HG03571 (cell line): Measurements from ENCODE around the gene SYT14.
"Not testable (repeated sequence)": the region's sequence is repeated elsewhere in the genome, so short reads cannot be mapped to it uniquely, and the experiment has no call there.

ENCODE experiments used
- ATAC-seq: cut with Tn5 transposase; IDR thresholded peaks from one replicate; pipeline ENCODE4 v1.9.1; 2021; ENCODE audit not compliant: unreplicated experiment

Gene SYT14

DNA sequence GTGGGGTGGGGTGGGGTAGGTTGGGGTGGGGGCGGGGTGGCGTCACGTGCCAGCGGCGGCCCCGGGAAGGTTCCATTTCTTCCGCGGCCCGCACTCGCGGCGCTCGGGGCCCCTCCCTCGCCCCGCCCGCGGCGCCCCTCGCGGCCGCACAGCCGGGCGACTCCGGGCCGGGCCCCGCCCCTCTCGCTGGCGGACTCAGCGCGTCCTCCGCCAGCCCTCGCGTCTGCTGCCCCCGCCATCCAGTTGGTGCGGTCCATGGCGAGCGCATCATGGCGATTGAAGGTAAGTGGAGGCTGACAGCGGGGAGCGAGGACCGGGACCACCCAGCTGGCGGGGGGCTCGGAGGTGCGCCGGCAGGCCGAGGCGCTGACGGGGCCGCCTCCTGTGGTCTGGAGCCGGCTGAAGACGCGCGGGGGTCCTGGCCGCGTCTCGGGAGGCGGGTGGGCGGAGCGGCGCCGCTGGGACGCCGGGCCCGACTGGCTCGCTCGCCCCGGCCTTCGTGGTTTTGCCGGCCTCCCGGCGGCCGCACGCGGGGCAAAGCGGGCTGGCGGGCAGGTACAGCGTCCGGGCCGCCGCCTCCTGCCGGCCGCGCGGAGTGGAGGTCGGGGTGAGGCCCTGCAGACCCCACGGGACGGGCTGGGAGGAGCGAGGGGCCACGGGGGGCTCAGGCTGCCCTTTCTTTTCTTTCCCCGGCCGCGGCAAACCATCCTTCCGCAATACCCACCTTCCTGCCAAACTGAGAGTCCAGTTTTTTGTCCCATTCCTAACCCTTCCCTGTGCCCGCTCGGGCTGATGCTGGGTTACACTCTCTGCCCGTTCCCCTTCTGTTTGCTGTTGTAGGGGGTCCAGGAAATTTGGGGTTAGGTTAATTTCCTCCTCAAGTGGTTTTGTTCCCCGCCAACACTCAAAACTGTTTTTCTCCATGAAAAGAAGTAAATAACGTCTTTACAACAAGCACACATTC, at the start of gene SYT14:
SYT14 (plus strand) TSS at position 222 of the 964 bp plus-strand sequence; CDS start at position 270, 48 bp downstream.
- no peak for ATAC-seq

DNA sequence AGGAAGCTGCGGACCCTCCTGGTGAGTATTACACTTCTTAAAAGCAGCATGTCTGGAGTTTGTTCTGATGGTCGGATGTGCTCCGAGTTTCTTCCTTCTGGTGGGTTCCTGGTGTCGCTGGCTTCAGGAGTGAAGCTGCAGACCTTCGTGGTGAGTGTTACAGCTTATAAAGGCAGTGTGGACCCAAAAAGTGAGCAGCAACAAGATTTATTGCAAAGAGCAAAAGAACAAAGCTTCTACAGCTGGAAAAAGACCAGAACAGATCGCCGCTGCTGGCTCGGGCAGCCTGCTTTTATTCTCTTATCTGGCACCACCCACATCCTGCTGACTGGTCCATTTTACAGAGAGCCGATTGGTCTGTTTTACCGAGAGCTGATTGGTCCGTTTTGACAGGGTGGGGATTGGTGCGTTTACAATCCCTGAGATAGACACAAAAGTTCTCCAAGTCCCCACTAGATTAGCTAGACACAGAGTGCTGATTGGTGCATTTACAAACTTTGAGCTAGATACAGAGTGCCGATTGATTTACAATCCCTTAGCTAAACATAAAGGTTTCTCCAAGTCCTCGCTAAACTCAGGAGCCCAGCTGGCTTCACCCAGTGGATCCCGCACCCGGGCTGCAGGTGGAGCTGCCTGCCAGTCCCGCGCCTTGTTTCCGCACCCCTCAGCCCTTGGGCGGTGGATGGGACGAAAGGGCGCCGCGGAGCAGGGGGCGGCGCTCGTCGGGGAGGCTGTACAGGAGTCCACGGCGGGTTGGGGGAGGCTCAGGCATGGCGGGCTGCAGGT, 49.5 kb upstream of the SYT14 start:
- not testable (repeated sequence) for ATAC-seq

DNA sequence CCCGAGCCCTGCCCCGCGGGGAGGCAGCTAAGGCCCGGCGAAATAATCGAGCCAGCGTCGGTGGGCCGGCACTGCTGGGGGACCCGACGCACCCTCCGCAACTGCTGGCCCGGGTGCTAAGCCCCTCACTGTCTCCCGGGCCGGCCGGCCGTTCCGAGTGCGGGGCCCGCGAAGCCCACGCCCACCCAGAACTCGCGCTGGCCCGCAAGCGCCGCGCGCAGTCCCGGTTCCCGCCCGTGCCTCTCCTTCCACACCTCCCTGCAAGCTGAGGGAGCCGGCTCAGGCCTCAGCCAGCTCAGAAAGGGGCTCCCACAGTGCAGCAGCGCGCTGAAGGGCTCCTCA, 49.0 kb upstream of the SYT14 start:
- ATAC-seq: no peak

DNA sequence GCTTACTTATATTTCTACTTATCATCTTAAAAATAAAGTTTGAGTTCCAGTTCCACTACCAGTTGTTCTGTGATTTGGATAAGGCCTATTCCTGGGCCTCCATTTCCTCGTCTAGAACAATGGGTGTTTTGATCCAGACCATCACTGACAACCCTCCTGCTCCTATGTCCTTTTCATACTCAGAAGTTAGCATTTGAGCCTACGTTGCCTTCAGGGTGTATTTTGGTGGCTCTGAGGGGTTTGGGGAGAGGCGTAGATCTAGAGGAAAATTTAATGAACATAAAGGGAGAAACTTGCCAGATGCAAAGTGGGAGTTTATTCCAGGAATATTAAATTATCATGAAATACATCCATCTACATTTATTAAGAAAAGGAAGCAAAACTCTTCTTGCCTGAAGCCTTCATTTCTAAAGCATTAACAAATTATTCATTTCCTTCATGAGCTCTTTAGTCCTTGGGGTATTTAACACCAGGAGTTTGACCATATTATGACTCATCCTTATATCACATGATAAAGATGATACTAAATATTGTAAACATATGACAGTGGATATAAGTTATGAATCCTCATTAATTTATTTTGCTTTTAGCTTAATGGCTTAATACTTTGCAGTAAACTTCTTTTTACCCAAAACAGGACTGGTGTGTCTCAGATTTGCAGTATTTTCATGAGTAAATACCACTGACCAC, 47.2 kb upstream of the SYT14 start:
- ATAC-seq: no peak

DNA sequence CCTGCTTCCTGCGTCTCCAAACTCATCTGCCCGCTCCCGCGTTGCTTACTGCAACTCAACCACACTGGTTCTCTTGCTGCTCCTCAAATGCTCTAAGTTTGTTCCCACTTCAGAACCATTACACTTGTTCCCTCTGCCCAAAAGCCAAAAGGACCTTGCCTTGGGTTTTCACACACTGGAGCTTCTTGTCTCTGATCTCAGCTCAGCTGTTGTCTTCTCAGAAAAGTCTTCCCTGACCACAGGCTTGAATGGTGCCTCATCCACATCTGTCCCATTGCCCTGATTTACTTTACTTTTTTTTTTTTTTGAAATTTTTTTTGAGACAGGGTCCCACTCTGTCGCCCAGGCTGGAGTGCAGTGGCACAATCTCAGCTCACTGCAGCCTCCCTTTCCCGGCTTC, 44.3 kb upstream of the SYT14 start:
- ATAC-seq: no peak

DNA sequence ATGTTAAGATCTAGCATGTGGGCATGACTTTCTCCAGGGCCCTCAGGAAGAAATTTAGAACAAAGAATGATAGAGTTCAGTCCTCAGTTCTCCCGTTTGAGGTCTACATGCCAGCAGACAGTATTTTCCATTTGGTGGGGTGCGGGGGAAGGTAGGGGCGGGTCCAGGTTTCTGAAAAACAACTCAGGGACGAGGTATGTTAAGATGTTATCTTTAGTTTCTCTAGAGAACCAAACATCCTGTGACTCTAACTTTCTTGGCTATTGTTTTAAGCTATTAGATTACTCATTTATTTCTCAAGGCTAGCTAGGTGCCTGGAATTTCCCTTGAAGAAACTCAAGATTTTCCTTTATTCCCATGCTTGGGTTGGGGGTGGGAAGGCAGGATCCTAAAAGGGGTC, 42.3 kb upstream of the SYT14 start:
- no peak for ATAC-seq

DNA sequence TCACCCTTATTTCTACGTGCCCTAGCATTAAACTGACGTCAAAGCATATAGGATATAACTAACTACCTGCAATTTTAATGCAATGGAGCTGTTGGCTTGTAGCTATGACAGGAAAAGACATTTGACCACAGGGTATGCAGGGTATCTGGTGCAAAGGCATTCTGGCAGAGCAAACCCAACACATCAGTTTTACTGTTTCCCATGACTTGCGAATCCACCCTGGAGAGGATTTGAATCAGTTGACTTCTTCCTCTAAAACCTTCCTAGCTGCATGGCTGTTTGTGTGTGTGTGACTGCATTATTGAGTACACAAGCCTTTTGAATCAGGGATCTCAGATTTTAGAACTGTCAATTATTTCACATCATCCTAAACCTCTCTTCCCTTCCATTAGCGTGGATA, 41.7 kb upstream of the SYT14 start:
- no peak for ATAC-seq

DNA sequence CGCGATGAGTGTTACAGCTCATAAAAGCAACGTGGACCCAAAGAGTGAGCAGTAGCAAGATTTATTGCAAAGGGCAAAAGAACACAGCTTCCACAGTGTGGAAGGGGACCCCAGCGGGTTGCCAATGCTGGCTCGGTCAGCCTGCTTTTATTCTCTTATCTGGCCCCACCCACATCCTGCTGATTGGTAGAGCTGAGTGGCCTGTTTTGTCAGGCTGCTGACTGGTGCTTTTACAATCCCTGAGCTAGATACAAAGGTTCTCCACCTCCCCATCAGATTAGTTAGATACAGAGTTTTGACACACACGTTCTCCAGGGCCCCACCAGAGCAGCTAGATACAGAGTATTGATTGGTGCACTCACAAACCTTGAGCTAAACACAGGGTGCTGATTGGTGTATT, 39.7 kb upstream of the SYT14 start:
- ATAC-seq: not testable (repeated sequence)

DNA sequence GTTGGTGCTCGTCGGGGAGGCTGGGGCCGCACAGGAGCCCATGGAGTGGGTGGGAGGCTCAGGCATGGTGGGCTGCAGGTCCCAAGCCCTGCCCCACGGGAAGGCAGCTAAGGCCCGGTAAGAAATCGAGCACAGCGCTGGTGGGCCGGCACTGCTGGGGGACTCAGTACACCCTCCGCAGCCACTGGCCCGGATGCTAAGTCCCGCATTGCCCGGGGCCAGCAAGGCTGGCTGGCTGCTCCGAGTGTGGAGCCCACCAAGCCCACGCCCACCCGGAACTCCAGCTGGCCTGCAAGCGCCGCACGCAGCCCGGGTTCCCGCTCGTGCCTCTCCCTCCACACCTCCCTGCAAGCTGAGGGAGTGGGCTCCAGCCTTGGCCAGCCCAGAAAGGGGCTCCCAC, 39.2 kb upstream of the SYT14 start:
- not testable (repeated sequence) for ATAC-seq

DNA sequence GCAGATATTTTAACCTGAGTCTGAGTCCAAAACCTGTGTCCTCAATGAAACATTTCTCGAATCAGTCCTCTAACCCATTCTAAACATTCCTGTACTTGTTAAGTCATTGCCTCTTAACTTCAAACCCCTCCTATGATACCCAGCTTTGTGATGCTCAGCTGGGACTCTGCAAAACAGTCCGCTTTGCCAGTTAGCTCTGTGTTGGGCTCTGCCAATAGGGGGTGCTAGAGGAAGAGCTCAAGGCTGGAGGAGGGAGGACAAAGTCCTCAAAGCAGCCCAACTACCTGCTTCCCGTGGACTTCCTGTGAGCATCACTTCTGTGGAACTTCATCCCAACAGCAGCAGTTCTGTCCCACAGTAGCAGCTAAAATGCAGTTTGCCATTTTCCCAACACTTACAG, 38.1 kb upstream of the SYT14 start:
- ATAC-seq: no peak

DNA sequence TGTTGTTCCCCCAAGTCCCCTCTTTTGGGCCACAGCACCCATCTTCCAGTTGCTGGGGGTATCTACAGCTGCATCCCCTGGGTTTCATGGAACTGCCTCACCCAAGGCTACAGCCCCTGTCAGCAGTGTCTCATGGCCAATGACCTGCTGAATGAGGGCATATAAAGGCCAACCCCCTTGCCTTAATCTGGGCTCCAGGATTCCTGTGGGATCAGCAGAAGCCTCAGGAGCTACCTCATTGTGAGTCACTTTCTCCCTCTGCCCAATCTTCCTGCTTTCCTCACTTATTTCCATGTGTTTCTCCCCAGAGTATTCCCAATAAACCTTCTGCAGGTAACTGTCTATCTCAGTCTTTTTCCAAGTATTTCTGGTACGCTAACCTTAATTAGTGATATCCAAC, 37.3 kb upstream of the SYT14 start:
- ATAC-seq: no peak

DNA sequence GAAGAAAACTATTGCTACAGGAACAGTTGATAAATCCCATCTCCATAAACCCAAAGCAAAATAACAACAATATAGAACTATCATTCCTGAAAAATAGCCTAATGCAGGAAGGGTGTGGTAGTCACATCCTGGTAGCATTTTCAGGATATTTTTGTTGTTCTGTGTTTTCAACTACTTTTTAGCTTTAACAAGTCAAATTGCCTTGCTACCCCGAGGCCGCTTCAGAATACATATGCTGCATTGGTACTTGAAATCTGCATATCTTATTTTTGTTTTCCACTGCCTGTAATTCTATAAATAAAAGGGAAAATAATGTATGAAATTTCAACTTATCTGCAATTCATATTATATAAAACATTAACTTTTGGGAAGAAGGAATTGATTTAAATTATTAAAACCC, 36.8 kb upstream of the SYT14 start:
- no peak for ATAC-seq

DNA sequence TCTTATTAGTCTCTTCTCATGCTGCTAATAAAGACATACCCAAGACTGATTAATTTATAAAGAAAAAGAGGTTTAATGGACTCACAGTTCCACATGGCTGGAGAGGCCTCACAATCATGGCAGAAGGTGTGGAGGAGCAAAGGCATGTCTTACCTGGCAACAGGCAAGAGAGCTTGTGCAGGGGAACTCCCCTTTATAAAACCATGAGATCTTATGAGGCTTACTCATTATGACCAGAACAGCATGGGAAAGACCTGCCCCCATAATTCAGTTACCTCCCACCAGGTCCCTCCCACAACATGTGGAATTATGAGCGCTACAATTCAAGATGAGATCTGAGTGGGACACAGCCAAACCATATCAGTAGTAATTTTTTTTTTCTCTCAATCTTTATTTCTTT, 33.2 kb upstream of the SYT14 start:
- not testable (repeated sequence) for ATAC-seq

DNA sequence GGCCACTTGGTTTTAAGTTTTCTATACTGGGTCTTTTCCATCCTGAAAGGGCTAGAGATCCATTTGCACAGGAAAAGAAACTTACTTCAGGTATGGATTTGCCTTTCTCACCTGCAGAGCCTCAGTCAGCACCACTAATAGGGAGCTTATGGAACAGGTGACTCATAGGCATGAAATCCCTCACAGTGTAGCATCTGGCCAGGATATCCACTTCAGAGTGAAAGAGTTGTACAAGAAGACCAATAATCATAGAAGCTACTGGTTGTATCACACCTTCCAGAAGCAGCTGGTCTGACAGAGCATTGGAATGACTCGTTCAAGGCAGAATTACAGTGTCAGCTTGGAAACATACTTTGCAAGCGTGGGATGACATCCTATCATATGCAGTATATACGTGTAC, 26.3 kb upstream of the SYT14 start:
- no peak for ATAC-seq

DNA sequence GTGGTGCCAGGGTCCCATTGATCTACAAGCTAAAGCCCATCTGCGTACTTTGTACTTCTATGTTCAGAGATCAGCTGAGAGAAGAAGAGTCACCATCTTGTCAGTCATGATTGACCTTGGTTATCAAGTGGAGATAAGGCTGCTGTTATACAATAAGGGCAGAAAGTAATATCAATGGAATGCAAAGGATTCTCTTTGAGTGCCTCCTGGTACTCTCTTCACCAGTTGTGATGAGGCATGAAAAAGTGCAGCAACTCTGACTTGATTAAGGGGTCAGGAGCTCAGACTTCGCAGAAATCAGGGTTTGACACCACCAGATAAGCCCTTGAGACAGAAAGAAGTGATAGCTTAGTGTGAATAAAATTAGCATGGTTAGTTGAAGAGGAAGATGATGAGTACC, 25.7 kb upstream of the SYT14 start:
- no peak for ATAC-seq

DNA sequence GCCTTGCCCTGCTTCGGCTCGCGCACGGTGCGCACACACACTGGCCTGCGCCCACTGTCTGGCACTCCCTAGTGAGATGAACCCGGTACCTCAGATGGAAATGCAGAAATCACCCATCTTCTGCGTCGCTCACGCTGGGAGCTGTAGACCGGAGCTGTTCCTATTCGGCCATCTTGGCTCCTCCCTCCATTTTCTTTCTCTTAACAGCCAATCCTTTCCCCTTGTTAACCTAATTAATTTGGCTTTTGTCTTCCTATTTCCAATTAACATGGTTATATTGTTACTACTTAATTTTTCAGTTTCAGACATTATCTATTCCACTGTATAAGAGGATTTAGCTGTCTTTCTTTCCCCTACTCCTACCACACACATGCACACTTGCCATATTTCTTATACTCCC, 18.4 kb upstream of the SYT14 start:
- ATAC-seq: not testable (repeated sequence)

DNA sequence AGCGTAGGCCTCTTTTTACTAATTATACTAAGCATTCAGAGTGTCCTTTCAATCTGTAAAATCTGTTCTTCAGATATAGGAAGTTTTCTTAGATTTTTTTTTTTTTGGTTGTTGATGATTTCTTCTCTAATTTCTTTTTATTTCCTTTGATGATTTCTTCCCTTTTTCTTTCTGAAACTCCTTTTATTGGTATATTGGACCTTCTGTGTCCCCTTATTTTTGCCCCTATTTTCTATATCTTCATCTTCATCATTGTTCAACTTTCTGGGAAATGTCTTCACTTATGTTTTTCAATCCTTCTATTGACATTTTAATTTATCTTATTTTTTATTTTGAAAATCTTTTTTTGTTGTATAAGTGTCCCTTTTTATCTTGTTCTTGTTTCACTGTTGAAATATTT, 17.2 kb upstream of the SYT14 start:
- no peak for ATAC-seq

DNA sequence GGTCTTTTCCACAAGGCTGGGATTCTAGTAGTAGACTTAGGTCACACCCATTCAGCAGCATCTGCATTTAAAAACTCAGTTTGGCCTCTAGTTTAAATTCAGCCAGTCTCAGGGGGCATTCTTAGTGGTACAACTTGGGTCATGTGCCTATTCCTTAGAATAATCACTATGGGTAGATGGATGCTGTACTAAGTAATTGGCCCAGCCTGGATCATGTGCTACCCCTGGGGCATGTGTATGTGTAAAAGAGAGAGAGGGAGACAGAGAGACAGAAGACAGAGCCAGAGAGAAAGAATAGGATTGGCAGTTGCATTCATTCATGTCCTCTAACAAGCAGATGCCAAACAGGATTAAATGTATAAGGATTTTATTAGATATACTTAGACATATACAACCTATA, 13.6 kb upstream of the SYT14 start:
- no peak for ATAC-seq

DNA sequence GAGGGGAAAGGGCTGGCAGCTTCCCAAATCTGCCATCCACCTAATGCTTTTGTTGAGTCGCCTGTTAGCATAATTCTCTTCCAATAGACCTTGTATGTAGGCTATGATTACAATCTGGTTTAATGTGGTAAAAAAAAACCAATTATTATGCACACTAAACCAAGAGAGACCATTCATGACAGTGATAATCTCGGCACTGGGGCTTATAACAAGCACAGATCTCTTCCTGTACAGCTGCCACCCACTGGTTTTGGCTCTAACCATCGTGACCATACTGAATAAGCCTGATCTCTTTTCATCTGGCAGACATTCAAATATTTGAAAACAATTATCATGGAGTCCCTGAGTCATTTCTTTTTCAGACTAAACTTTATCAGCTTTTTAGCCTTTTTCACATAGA, 12.0 kb upstream of the SYT14 start:
- no peak for ATAC-seq

DNA sequence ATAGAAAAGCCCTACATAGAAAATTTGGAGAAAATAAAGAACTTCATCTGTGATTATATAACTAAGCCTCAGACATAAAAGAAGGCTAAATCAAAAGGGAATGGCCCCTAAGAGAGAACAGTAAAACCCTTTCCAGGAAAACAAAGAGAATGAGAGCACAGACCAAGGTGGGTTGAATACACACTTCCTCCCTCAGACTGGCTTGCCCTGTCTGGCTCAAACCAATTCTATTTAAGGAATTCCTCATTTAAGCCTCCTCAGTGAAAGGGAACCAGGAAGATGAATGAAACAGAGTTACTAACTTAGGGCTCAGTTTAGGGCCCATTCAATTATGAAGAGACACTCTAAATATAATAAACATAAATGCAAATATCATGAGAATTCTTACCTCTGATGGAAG, 10.6 kb upstream of the SYT14 start:
- ATAC-seq: no peak

DNA sequence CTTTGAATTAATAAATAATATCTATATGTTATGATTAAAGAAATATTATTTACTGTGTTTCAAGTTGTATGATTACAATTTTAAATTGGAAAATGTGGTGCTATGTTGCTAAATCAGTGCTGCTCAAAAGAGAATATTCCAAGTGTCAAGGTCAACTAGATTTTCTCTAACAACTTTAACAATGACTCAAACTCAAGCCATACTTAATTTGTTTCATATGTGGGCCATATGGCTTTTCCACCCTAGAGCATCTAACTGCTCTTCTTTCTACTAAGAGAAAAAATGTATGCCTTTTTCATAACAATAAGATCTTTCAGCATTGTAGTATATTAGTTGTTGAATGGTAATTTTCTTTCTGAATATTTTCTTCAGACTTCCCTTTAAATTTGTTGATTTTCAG, 8.3 kb upstream of the SYT14 start:
- ATAC-seq: no peak

DNA sequence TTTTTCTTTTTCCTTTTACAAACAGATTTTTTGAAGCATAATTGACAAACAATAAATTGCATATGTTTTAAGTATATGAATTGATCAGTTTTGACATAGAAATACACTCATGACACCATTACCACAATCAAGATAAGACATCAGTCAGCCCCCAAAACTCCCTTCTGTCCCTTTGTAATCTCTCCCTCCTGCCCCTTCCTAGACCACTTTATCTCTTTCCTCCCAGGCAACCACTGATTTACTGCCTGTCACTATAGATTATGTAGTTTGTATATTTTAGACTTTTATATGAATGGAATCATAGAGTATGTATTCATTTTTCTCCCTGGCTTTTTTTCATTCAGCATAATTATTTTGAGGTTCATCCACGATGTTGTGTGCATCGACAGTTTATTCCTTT, 6.9 kb upstream of the SYT14 start:
- no peak for ATAC-seq
